HCT116 (cell line): ENCODE data around the gene SDCCAG8. TPM values are rescaled to one million over a fixed set of nuclear protein-coding genes. Genes with fewer than 3 reads are reported as not detected.

Source experiments
- ATAC-seq: fragments of 200-7000 bp; cut with Tn5 transposase; 2 replicates; pipeline ENCODE4 v1.9.1; 2020; ENCODE audit warnings: mild to moderate bottlenecking, moderate library complexity
- BruUV-seq: library from RNA; stranded (reverse); fragments of 400-500 nt; replicated peaks from 2 replicates; lab custom pipeline; 2021; lab: Mats Ljungman, UMichigan
- CTCF ChIA-PET: fragments of 300-600 bp; sonication (Branson Sonifier 250); formaldehyde crosslinking; loops from one replicate; lab custom pipeline; 2021; ENCODE audit warnings: antibody characterized with exemption; lab: Charles Lee
- POLR2A ChIA-PET: fragments of 300-600, 350-600 bp; sonication (Branson Sonifier 250); formaldehyde crosslinking; loops from one replicate; lab custom pipeline; 2021; ENCODE audit warnings: antibody characterized with exemption; lab: Charles Lee
- RAD21 ChIA-PET, 2 experiments: fragments of 300-600 bp; sonication (Branson Sonifier 250); formaldehyde crosslinking; loops; one replicate each; lab custom pipeline; 2023; ENCODE audit warnings: low total read pairs in 2 of 2; ENCODE audit not compliant: uncharacterized antibody in 2 of 2, unreplicated experiment in 2 of 2, low non-redundant PET in 1 of 2; lab: Charles Lee
- DNase-seq: peaks from one replicate; pipeline ENCODE4 v3.0.0-alpha.2; 2010; ENCODE audit warnings: low read depth, low spot score
- H2AFZ ChIP-seq: fragments of 200-600 bp; shearing (Covaris generic), sonication (generic); 2 replicates; pipeline ENCODE4 v1.6.1; 2017; ENCODE audit warnings: low read depth, mixed run types, mixed read lengths, antibody characterized with exemption, low read length; ENCODE audit not compliant: poor library complexity, severe bottlenecking
- H3K27ac ChIP-seq: 2 replicates; pipeline ENCODE4 v1.5.1; 2012; ENCODE audit warnings: low read depth, low read length
- H3K27me3 ChIP-seq: fragments of 200-600 bp; sonication (generic); 2 replicates; pipeline ENCODE4 v1.6.1; 2016; ENCODE audit warnings: mixed run types, low read length, mixed read lengths; ENCODE audit not compliant: insufficient read depth
- H3K36me3 ChIP-seq, 2 experiments: fragments of 200-500 bp in 1 of 2; fragments of 200-600 bp in 1 of 2; sonication (Bioruptor generic) in 1 of 2; sonication (generic) in 1 of 2; 2 replicates each; pipeline versions ENCODE4 v1.5.1 to v1.6.1; 2014 to 2016; ENCODE audit warnings: low read length in 2 of 2, inconsistent platforms in 1 of 2, mixed read lengths in 1 of 2, mixed run types in 1 of 2; ENCODE audit not compliant: insufficient read depth in 2 of 2, control insufficient read depth in 1 of 2
- H3K4me1 ChIP-seq, 2 experiments: fragments of 200-600 bp in 1 of 2; sonication (generic) in 1 of 2; 2 replicates each; pipeline versions ENCODE4 v1.5.1 to v1.6.1; 2012 to 2017; ENCODE audit warnings: low read length in 2 of 2, inconsistent platforms in 1 of 2, mild to moderate bottlenecking in 1 of 2, mixed read lengths in 1 of 2, mixed run types in 1 of 2, moderate library complexity in 1 of 2; ENCODE audit not compliant: insufficient read depth in 2 of 2, control insufficient read depth in 1 of 2
- H3K4me2 ChIP-seq: fragments of 200-600 bp; sonication (generic); 2 replicates; pipeline ENCODE4 v1.6.1; 2017; ENCODE audit warnings: mixed run types, low read length, mixed read lengths
- H3K4me3 ChIP-seq, 2 experiments: fragments of 200-600 bp in 1 of 2; sonication (generic) in 1 of 2; replicated peaks in 1 of 2; 2 replicates each; pipeline ENCODE4 v1.5.1; 2011 to 2016; ENCODE audit warnings: low read length in 2 of 2, control low read depth in 1 of 2, low read depth in 1 of 2, mild to moderate bottlenecking in 1 of 2, mixed read lengths in 1 of 2, mixed run types in 1 of 2
- H3K79me2 ChIP-seq: fragments of 200-600 bp; sonication (generic); 2 replicates; pipeline ENCODE4 v1.6.1; 2017; ENCODE audit warnings: mild to moderate bottlenecking, mixed run types, low read length, moderate library complexity, mixed read lengths; ENCODE audit not compliant: insufficient read depth
- H3K9ac ChIP-seq: fragments of 200-600 bp; sonication (generic); 2 replicates; pipeline ENCODE4 v1.6.1; 2016; ENCODE audit warnings: low read length, mixed read lengths
- H3K9me2 ChIP-seq: fragments of 200-600 bp; sonication (generic), shearing (Covaris generic); 2 replicates; pipeline ENCODE4 v1.6.1; 2017; ENCODE audit warnings: mixed run types, mild to moderate bottlenecking, moderate library complexity; ENCODE audit not compliant: insufficient read depth
- H3K9me3 ChIP-seq, 2 experiments: fragments of 200-500 bp in 1 of 2; fragments of 200-600 bp in 1 of 2; sonication (Bioruptor generic) in 1 of 2; sonication (generic) in 1 of 2; 2 replicates each; pipeline ENCODE4 v1.6.1; 2014 to 2017; ENCODE audit warnings: low read length in 2 of 2, mixed read lengths in 2 of 2, inconsistent platforms in 1 of 2, low read depth in 1 of 2, mild to moderate bottlenecking in 1 of 2, mixed run types in 1 of 2, moderate library complexity in 1 of 2; ENCODE audit not compliant: control insufficient read depth in 1 of 2, insufficient read depth in 1 of 2
- H4K20me1 ChIP-seq: fragments of 200-600 bp; sonication (generic), shearing (Covaris generic); 2 replicates; pipeline ENCODE4 v1.6.1; 2017; ENCODE audit warnings: mixed run types, mild to moderate bottlenecking, moderate library complexity; ENCODE audit not compliant: insufficient read depth
- CBX3 ChIP-seq: IDR thresholded peaks from 2 replicates; pipeline ENCODE4 v1.6.1; 2012; ENCODE audit warnings: low read depth
- EGR1 ChIP-seq: IDR thresholded peaks from 2 replicates; pipeline ENCODE4 v1.6.1; 2012; ENCODE audit warnings: low read depth
- EZH2 ChIP-seq: fragments of 200-600 bp; sonication (generic); IDR thresholded peaks from 2 replicates; pipeline ENCODE4 v1.6.1; 2017; ENCODE audit warnings: antibody characterized with exemption, mixed run types
- FOSL1 ChIP-seq: IDR thresholded peaks from 2 replicates; pipeline ENCODE4 v1.6.1; 2012; ENCODE audit warnings: low read depth
- POLR2A ChIP-seq: IDR thresholded peaks from 2 replicates; pipeline ENCODE4 v1.7.0; 2011; ENCODE audit warnings: borderline replicate concordance; ENCODE audit not compliant: insufficient read depth, insufficient read length; ENCODE audit errors: extremely low read depth
- POLR2AphosphoS5 ChIP-seq: IDR thresholded peaks from 2 replicates; pipeline ENCODE4 v1.6.1; 2011; ENCODE audit warnings: mild to moderate bottlenecking, low read depth, low read length, moderate library complexity
- RAD21 ChIP-seq: IDR thresholded peaks from 2 replicates; pipeline ENCODE4 v1.6.1; 2012; ENCODE audit warnings: low read depth, mild to moderate bottlenecking
- SRF ChIP-seq: IDR thresholded peaks from 2 replicates; pipeline ENCODE4 v1.6.1; 2012; ENCODE audit warnings: low read depth
- ZFX ChIP-seq: fragments of 450-650 bp; IDR thresholded peaks from 2 replicates; pipeline ENCODE4 v1.6.1; 2017
- ZNF274 ChIP-seq: fragments of 200-500 bp; sonication (Bioruptor generic); IDR thresholded peaks from 2 replicates; pipeline ENCODE4 v1.6.1; 2014; ENCODE audit warnings: mild to moderate bottlenecking, low read depth, low read length, inconsistent platforms
- intact Hi-C: fragments of 100-400 bp; cut with micrococcal nuclease; formaldehyde crosslinking; loops from 2 replicates; pipeline ENCODE4 v1.10.0; 2022
- total RNA-seq: library from RNA; stranded (reverse); gene quantifications from one replicate; pipeline ENCODE4 v1.2.1, GENCODE V29; 2021; ENCODE audit not compliant: unreplicated experiment
- TF ChIP-seq, protein P1 (sequence below), 3 experiments: fragments of 200-600 bp in 1 of 3; sonication (generic) in 1 of 3; IDR thresholded peaks in 2 of 3; conservative IDR thresholded peaks in 1 of 3; 2 replicates each; pipeline ENCODE4 v1.5.1; 2012 to 2017; ENCODE audit warnings: low read depth in 2 of 3, low read length in 2 of 3, antibody characterized with exemption in 1 of 3, borderline replicate concordance in 1 of 3, control low read depth in 1 of 3, mild to moderate bottlenecking in 1 of 3, mixed read lengths in 1 of 3, mixed run types in 1 of 3, moderate library complexity in 1 of 3; ENCODE audit not compliant: insufficient read depth in 1 of 3
- TF ChIP-seq, protein P2 (sequence below): IDR thresholded peaks from 2 replicates; pipeline ENCODE4 v1.6.1; 2012
- TF ChIP-seq, protein P3 (sequence below): IDR thresholded peaks from 2 replicates; pipeline ENCODE4 v1.6.1; 2012; ENCODE audit warnings: low read depth

Gene SDCCAG8
- total RNA-seq, 1 experiment from 2014 or later = 38.2 TPM

DNA sequence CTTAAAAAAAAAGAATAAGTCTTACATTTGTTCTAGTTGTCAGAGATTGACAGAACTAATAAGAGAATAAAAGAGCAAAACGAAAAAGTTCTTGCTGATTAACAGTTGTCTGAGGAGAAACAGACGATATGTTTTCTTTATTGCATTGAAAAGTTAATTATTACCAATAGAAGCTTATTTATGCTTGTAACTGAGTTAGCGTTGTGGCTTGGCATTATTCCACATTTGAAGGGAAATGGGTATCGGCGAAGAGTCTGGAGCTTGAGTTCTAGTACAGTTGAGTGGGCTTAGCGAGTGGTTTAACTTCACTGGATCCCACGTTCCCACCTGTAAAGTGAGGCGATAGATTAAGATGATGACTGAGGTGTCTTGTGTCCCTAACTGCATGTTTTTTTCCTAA, 109.0 kb downstream of the SDCCAG8 start:
- ChIA-PET CTCF (interaction anchor here (0.7 kb wide), 1 partner anchor 21 kb away, joined by 3 read pairs; no protein-coding TSS in a partner anchor), POLR2A (no interaction called here)

DNA sequence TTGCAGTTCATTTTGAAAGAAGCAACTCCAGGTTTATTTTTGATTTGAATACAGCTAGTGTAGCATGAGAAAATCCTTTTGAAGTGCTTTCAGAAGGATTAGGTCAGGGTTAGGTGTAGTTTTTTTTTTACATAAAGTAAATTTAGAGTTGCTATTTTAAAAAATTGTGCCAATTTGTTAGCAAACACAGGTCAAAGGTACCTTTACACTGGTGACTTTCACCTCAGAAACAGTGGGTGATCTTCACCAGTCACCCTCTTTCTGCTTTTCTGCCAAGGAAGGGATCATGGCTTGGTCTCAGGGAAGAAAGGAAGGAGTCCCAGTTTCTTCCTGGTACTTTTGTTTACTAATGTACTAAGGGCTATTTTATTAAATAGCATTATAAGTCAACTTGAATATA, 111.5 kb downstream of the SDCCAG8 start:
- DNase-seq = no peak
- Histone ChIP-seq H2AFZ (no peak overlapping the region), H3K4me1 (no peaks in the 10 kb centered on the region), H3K4me3 (no peak overlapping the region), H3K9ac (no peak overlapping the region), H3K27me3 (no peaks in the 10 kb centered on the region), H3K9me3 (no peaks in the 10 kb centered on the region), H3K27ac (no peak overlapping the region), H4K20me1 (no peaks in the 10 kb centered on the region), H3K79me2 (no peaks in the 10 kb centered on the region), H3K9me2 (no peaks in the 10 kb centered on the region), H3K4me2 (no peak overlapping the region), H3K36me3 (no peaks in the 10 kb centered on the region)
- RAD21 ChIA-PET = no interaction called here
- POLR2A ChIA-PET = no interaction called here
- intact Hi-C loops = no loop called here
- CTCF ChIA-PET = no interaction called here
- ATAC-seq = no peak
- no TSS peak for BruUV-seq
- TF ChIP-seq ZFX (no peak), ZNF274 (no peak), FOSL1 (no peak), POLR2AphosphoS5 (no peak), EGR1 (no peak), CBX3 (no peak), SRF (no peak), POLR2A (no peak), EZH2 (no peak)
- TF ChIP-seq, protein P1, sequence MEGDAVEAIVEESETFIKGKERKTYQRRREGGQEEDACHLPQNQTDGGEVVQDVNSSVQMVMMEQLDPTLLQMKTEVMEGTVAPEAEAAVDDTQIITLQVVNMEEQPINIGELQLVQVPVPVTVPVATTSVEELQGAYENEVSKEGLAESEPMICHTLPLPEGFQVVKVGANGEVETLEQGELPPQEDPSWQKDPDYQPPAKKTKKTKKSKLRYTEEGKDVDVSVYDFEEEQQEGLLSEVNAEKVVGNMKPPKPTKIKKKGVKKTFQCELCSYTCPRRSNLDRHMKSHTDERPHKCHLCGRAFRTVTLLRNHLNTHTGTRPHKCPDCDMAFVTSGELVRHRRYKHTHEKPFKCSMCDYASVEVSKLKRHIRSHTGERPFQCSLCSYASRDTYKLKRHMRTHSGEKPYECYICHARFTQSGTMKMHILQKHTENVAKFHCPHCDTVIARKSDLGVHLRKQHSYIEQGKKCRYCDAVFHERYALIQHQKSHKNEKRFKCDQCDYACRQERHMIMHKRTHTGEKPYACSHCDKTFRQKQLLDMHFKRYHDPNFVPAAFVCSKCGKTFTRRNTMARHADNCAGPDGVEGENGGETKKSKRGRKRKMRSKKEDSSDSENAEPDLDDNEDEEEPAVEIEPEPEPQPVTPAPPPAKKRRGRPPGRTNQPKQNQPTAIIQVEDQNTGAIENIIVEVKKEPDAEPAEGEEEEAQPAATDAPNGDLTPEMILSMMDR (IDR thresholded peaks at IDR 0.05 in 2 of 3, conservative IDR thresholded peaks at IDR 0.05 in 1 of 3; ENCODE audit: borderline replicate concordance in 1 of 3, insufficient read depth in 1 of 3, low read depth in 2 of 3, low read length in 2 of 3) = no peak
- TF ChIP-seq, protein P2, sequence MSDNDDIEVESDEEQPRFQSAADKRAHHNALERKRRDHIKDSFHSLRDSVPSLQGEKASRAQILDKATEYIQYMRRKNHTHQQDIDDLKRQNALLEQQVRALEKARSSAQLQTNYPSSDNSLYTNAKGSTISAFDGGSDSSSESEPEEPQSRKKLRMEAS = no peak

More for the DNA sequence above, 109.0 kb downstream of the SDCCAG8 start:
- RAD21 ChIA-PET = no interaction called here
- no peak for ATAC-seq
- Histone ChIP-seq H3K36me3 (no peaks in the 10 kb centered on the region), H2AFZ (no peak overlapping the region), H3K27me3 (no peaks in the 10 kb centered on the region), H3K9ac (no peak overlapping the region), H4K20me1 (no peaks in the 10 kb centered on the region), H3K4me1 (no peaks in the 10 kb centered on the region), H3K79me2 (no peaks in the 10 kb centered on the region), H3K4me2 (no peak overlapping the region), H3K4me3 (no peak overlapping the region), H3K9me2 (no peaks in the 10 kb centered on the region), H3K9me3 (no peaks in the 10 kb centered on the region), H3K27ac (no peak overlapping the region)
- no peak for DNase-seq
- intact Hi-C loops = no loop called here
- no TSS peak for BruUV-seq
- TF ChIP-seq, protein P3, sequence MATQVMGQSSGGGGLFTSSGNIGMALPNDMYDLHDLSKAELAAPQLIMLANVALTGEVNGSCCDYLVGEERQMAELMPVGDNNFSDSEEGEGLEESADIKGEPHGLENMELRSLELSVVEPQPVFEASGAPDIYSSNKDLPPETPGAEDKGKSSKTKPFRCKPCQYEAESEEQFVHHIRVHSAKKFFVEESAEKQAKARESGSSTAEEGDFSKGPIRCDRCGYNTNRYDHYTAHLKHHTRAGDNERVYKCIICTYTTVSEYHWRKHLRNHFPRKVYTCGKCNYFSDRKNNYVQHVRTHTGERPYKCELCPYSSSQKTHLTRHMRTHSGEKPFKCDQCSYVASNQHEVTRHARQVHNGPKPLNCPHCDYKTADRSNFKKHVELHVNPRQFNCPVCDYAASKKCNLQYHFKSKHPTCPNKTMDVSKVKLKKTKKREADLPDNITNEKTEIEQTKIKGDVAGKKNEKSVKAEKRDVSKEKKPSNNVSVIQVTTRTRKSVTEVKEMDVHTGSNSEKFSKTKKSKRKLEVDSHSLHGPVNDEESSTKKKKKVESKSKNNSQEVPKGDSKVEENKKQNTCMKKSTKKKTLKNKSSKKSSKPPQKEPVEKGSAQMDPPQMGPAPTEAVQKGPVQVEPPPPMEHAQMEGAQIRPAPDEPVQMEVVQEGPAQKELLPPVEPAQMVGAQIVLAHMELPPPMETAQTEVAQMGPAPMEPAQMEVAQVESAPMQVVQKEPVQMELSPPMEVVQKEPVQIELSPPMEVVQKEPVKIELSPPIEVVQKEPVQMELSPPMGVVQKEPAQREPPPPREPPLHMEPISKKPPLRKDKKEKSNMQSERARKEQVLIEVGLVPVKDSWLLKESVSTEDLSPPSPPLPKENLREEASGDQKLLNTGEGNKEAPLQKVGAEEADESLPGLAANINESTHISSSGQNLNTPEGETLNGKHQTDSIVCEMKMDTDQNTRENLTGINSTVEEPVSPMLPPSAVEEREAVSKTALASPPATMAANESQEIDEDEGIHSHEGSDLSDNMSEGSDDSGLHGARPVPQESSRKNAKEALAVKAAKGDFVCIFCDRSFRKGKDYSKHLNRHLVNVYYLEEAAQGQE = no peak
- TF ChIP-seq RAD21 = no peak
